Activated CD4-positive, alpha-beta T cell treated with anti-CD3 and anti-CD28 coated beads, Interleukin-2, amount 10 ng/mL, durations not matched to agents 24 days and 14 days (primary cell): ENCODE data around the gene PKN3. TPM values are rescaled to one million over a fixed set of nuclear protein-coding genes. Genes with fewer than 3 reads are reported as not detected.

ENCODE experiments used
- DNase-seq: peaks from one replicate; pipeline ENCODE4 v3.0.0; 2022
- H3K27ac Mint-ChIP-seq: one replicate; pipeline ENCODE4 v1.8.0; 2022; ENCODE audit warnings: mild to moderate bottlenecking, mixed read lengths
- H3K27me3 Mint-ChIP-seq: one replicate; pipeline ENCODE4 v1.8.0; 2022; ENCODE audit warnings: mixed read lengths
- H3K36me3 Mint-ChIP-seq: one replicate; pipeline ENCODE4 v1.8.0; 2022; ENCODE audit warnings: low read depth, mild to moderate bottlenecking, mixed read lengths
- H3K4me1 Mint-ChIP-seq: one replicate; pipeline ENCODE4 v1.8.0; 2021; ENCODE audit warnings: mixed read lengths
- H3K4me3 Mint-ChIP-seq: one replicate; pipeline ENCODE4 v1.8.0; 2022; ENCODE audit warnings: mild to moderate bottlenecking, moderate library complexity, mixed read lengths
- H3K9me3 Mint-ChIP-seq: one replicate; pipeline ENCODE4 v1.8.0; 2021; ENCODE audit warnings: mixed read lengths
- intact Hi-C: fragments of 100-400 bp; cut with micrococcal nuclease; formaldehyde crosslinking; loops from one replicate; pipeline ENCODE4 v1.15.1; 2023
- total RNA-seq: library from RNA; stranded (reverse); gene quantifications from 2 replicates; pipeline ENCODE4 v1.2.3, GENCODE V29; 2022

Gene PKN3
- total RNA-seq, 1 donor from 2014 or later = 24.3 TPM

GRCh38 chr9:128714586-128715435, 12.5 kb downstream of the PKN3 start:
- no peak overlapping the region for H3K27ac Mint-ChIP-seq
- intact Hi-C loops = no loop called here
- no peak for DNase-seq

GRCh38 chr9:128715436-128715750, 13.1 kb downstream of the PKN3 start:
- H3K27ac Mint-ChIP-seq = no peak overlapping the region
- no peaks in the 10 kb centered on the region for H3K27me3 Mint-ChIP-seq
- H3K4me3 Mint-ChIP-seq = no peak overlapping the region
- H3K36me3 Mint-ChIP-seq = peaks cover 9% of the 10 kb centered on the region
- no peak for DNase-seq
- no peaks in the 10 kb centered on the region for H3K9me3 Mint-ChIP-seq
- H3K4me1 Mint-ChIP-seq = no peaks in the 10 kb centered on the region
- intact Hi-C loops = no loop called here

More at GRCh38 chr9:128714586-128715435, 12.5 kb downstream of the PKN3 start:
- Mint-ChIP-seq H3K4me3 (no peak overlapping the region), H3K36me3 (peaks cover 11% of the 10 kb centered on the region), H3K4me1 (no peaks in the 10 kb centered on the region), H3K27me3 (no peaks in the 10 kb centered on the region), H3K9me3 (no peaks in the 10 kb centered on the region)

- Mint-ChIP-seq H3K4me3 (no peak overlapping the region), H3K36me3 (peaks cover 16% of the 10 kb centered on the region), H3K27ac (no peak overlapping the region), H3K9me3 (no peaks in the 10 kb centered on the region), H3K27me3 (no peaks in the 10 kb centered on the region), H3K4me1 (no peaks in the 10 kb centered on the region)
- no peak for DNase-seq
- intact Hi-C loops = no loop called here
Observed at GRCh38 chr9:128716581-128717254, 14.4 kb downstream of the PKN3 start.

GRCh38 chr9:128718047-128718446, 15.7 kb downstream of the PKN3 start:
- H3K4me1 Mint-ChIP-seq = peaks cover 10% of the 10 kb centered on the region
- H3K9me3 Mint-ChIP-seq = no peaks in the 10 kb centered on the region
- peaks cover 16% of the 10 kb centered on the region for H3K36me3 Mint-ChIP-seq
- H3K4me3 Mint-ChIP-seq = no peak overlapping the region
- intact Hi-C loops = no loop called here
- no peak overlapping the region for H3K27ac Mint-ChIP-seq
- no peak for DNase-seq
- no peaks in the 10 kb centered on the region for H3K27me3 Mint-ChIP-seq

GRCh38 chr9:128718475-128718874, 16.2 kb downstream of the PKN3 start:
- peaks cover 18% of the 10 kb centered on the region for H3K36me3 Mint-ChIP-seq
- no peaks in the 10 kb centered on the region for H3K27me3 Mint-ChIP-seq
- peaks cover 15% of the 10 kb centered on the region for H3K4me1 Mint-ChIP-seq
- H3K9me3 Mint-ChIP-seq = no peaks in the 10 kb centered on the region
- no peak for DNase-seq
- intact Hi-C loops = no loop called here
- no peak overlapping the region for H3K4me3 Mint-ChIP-seq
- H3K27ac Mint-ChIP-seq = no peak overlapping the region

GRCh38 chr9:128719919-128720605, 17.8 kb downstream of the PKN3 start:
- H3K4me3 Mint-ChIP-seq = no peak overlapping the region
- intact Hi-C loops = loop anchor here (5.0 kb wide), 1 partner anchor 97 kb away; the partner anchor contains the start of gene ENDOG
- no peak overlapping the region for H3K27ac Mint-ChIP-seq
- H3K27me3 Mint-ChIP-seq = no peaks in the 10 kb centered on the region
- peaks cover 26% of the 10 kb centered on the region for H3K4me1 Mint-ChIP-seq
- no peak for DNase-seq
- peaks cover 17% of the 10 kb centered on the region for H3K36me3 Mint-ChIP-seq
- H3K9me3 Mint-ChIP-seq = no peaks in the 10 kb centered on the region

GRCh38 chr9:128720841-128721486, 18.7 kb downstream of the PKN3 start:
- Mint-ChIP-seq H3K27me3 (no peaks in the 10 kb centered on the region), H3K4me3 (no peak overlapping the region), H3K9me3 (no peaks in the 10 kb centered on the region), H3K27ac (no peak overlapping the region), H3K36me3 (peaks cover 17% of the 10 kb centered on the region), H3K4me1 (peaks cover 31% of the 10 kb centered on the region)
- intact Hi-C loops = loop anchor here (5.0 kb wide), 1 partner anchor 96 kb away; the partner anchor contains the start of gene ENDOG
- no peak for DNase-seq

GRCh38 chr9:128721487-128722010, 19.2 kb downstream of the PKN3 start:
- H3K4me1 Mint-ChIP-seq = peaks cover 34% of the 10 kb centered on the region

GRCh38 chr9:128722380-128723351, 20.4 kb downstream of the PKN3 start:
- intact Hi-C loops = loop anchor here (5.0 kb wide), 1 partner anchor 95 kb away; the partner anchor contains the start of gene ENDOG
- Mint-ChIP-seq H3K4me3 (peak overlapping the region; percentile 99), H3K27me3 (no peaks in the 10 kb centered on the region), H3K27ac (peak overlapping the region; percentile 94), H3K36me3 (peaks cover 19% of the 10 kb centered on the region), H3K9me3 (no peaks in the 10 kb centered on the region), H3K4me1 (peaks cover 37% of the 10 kb centered on the region)
- DNase-seq = no peak

More at GRCh38 chr9:128721487-128722010, 19.2 kb downstream of the PKN3 start:
- DNase-seq = no peak
- no peaks in the 10 kb centered on the region for H3K9me3 Mint-ChIP-seq
- intact Hi-C loops = loop anchor here (5.0 kb wide), 1 partner anchor 96 kb away; the partner anchor contains the start of gene ENDOG
- H3K27me3 Mint-ChIP-seq = no peaks in the 10 kb centered on the region
- H3K36me3 Mint-ChIP-seq = peaks cover 17% of the 10 kb centered on the region
- peak overlapping the region; percentile 99 for H3K4me3 Mint-ChIP-seq
- H3K27ac Mint-ChIP-seq = no peak overlapping the region

- H3K36me3 Mint-ChIP-seq = peaks cover 19% of the 10 kb centered on the region
- DNase-seq = no peak
- no peaks in the 10 kb centered on the region for H3K9me3 Mint-ChIP-seq
- intact Hi-C loops = loop anchor here (5.0 kb wide), 1 partner anchor 94 kb away; the partner anchor contains the start of gene ENDOG
- peaks cover 37% of the 10 kb centered on the region for H3K4me1 Mint-ChIP-seq
- H3K27me3 Mint-ChIP-seq = no peaks in the 10 kb centered on the region
- H3K27ac Mint-ChIP-seq = peak overlapping the region; percentile 94
- peak overlapping the region; percentile 99 for H3K4me3 Mint-ChIP-seq
Observed at GRCh38 chr9:128723352-128723865, 21.1 kb downstream of the PKN3 start.

- Mint-ChIP-seq H3K27me3 (no peaks in the 10 kb centered on the region), H3K9me3 (no peaks in the 10 kb centered on the region), H3K4me3 (peak within 1 kb of the TSS; percentile 99), H3K4me1 (peaks cover 37% of the 10 kb centered on the region), H3K27ac (peak within 1 kb of the TSS; percentile 94), H3K36me3 (peaks cover 19% of the 10 kb centered on the region)
- intact Hi-C loops = loop anchor here (1.0 to 5.0 kb wide), 10 partner anchors 21 to 312 kb away; partner anchors contain the start of genes DYNC2I2, ENDOG, GLE1 and MIGA2
- DNase-seq = peak; percentile 100
Observed at GRCh38 chr9:128723866-128724743, 21.8 kb downstream of the PKN3 start, which contains the start of gene ZDHHC12. ZDHHC12 (minus strand) TSS chr9:128724127; CDS start chr9:128724093, 34 bp downstream.
